GM19023 (cell line): Measurements from ENCODE around the gene VCY1B.
"Not testable (repeated sequence)": the region's sequence is repeated elsewhere in the genome, so short reads cannot be mapped to it uniquely, and the experiment has no call there.

Source experiments
- ATAC-seq: cut with Tn5 transposase; IDR thresholded peaks from one replicate; pipeline ENCODE4 v1.9.1; 2021; ENCODE audit warnings: mild to moderate bottlenecking, moderate library complexity; ENCODE audit not compliant: unreplicated experiment

Gene VCY1B

GRCh38 chrY:14055927-14056326 is at the start of gene VCY1B:
VCY1B (plus strand) TSS chrY:14056227; CDS start chrY:14056290, 63 bp downstream.
- ATAC-seq = not testable (repeated sequence)

- not testable (repeated sequence) for ATAC-seq
Measured at GRCh38 chrY:14011916-14012315, 44.1 kb upstream of the VCY1B start.

- ATAC-seq = not testable (repeated sequence)
Measured at GRCh38 chrY:14030395-14030794, 25.6 kb upstream of the VCY1B start.

DNA sequence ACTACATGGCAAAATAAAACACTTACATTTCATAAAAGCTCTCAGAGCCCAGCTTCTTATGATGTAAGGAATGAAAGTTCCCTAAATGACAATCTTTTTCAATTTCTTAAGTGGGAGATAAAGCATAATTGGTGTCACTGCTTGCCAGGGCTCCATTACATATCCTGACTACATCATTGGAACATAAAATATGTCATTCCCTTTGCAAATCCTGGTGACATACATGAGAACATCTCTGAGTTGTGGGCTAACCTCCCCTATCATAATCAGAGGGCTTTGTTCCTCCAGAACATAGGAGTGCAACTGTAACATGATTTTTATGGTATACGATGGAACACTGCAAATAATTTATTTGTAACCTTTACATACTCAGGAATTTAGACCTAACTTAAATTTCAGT is 29.9 kb downstream of the VCY1B start:
- ATAC-seq = no peak
